ENCODE measurements around the gene IGFBP2. TPM values are rescaled to one million over a fixed set of nuclear protein-coding genes. Genes with fewer than 3 reads are reported as not detected.

IGFBP2 gene
- total and polyA plus RNA-seq, 2 of the 8 experiments (the other 6 are each of a cell fraction or from before 2014, with no cell fraction given), result 326 to 782 TPM

DNA sequence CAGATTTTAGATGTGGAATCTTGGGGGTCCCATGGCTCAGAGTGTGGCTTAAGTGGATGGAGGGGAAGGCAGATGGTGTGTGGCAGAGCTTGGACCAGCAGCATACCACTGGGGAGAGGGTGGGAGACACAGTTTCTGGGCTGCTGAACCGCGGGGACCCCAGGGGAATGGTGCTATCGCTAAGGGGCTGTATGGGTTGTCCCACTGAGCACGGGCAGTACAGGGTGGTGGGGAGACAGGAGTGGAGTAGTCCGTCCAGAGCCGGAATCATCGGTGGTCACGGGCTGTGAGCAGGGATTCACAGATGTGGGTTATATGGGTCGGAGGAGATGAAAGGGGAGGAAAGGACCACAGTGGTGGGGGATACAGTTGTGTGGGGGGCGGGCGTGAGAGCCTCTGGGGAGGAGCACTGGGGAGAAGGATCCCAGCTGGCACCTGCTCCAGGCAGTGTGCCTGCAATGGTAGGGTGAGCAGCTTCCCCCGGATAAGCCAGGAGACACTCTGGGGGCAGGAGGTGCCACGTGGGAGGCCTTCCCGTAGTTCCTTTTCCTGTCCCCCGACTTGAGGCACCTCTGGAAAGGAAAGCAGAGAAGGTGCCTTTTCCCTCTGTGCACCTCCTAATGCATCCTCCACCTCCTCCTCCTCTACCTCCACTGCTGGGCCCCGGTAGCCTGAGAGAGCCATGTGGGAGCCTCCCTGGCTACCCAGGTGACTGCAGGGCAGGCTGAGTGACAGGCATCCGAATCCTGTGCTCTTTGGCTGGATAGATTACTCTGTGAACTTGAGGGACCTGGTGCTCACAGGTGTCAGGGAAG is 37.3 kb downstream of the IGFBP2 start:
- Histone ChIP-seq H3K4ac (replicated peaks; ENCODE audit: insufficient read length, low read depth, low read length) (no peak overlapping the region), H3K36me3 (ENCODE audit: control insufficient read depth in 2 of 4, insufficient read depth in 4 of 4, low read length in 3 of 4) (no peaks in the 10 kb centered on the region), H3K4me3 (ENCODE audit: extremely low read depth in 1 of 4, insufficient read depth in 2 of 4, low read depth in 3 of 4, low read length in 4 of 4) (no peak overlapping the region), H2BK12ac (ENCODE audit: low read depth, low read length) (no peak overlapping the region), H3K18ac (ENCODE audit: extremely low read depth, low read length) (no peak overlapping the region), H2BK120ac (replicated peaks; ENCODE audit: low read depth, low read length) (no peak overlapping the region), H2BK5ac (ENCODE audit: low read depth, low read length) (no peak overlapping the region), H3K79me1 (ENCODE audit: low read depth, low read length) (no peaks in the 10 kb centered on the region), H3K9me3 (ENCODE audit: insufficient read depth in 2 of 2, low read depth in 1 of 2, low read length in 1 of 2) (no peaks in the 10 kb centered on the region), H4K20me1 (replicated peaks in 1 of 2; ENCODE audit: control insufficient read depth in 1 of 2, insufficient read depth in 2 of 2, low read length in 2 of 2) (no peaks in the 10 kb centered on the region), H2AFZ (ENCODE audit: low read length) (no peak overlapping the region), H3K56ac (replicated peaks; ENCODE audit: insufficient read length, low read depth, low read length) (no peak overlapping the region), H3K9ac (replicated peaks in 1 of 4; ENCODE audit: extremely low read depth in 1 of 4, low read depth in 3 of 4, low read length in 3 of 4) (no peak overlapping the region), H2BK20ac (ENCODE audit: low read length) (no peak overlapping the region), H3K27ac (ENCODE audit: low read depth, low read length) (no peak overlapping the region), H3K27me3 (replicated peaks in 1 of 4; ENCODE audit: control insufficient read depth in 3 of 4, extremely low read depth in 1 of 4, insufficient read depth in 3 of 4, low read length in 3 of 4) (no peaks in the 10 kb centered on the region), H3K23ac (ENCODE audit: insufficient read length) (no peak overlapping the region), H3K14ac (ENCODE audit: insufficient read length) (no peak overlapping the region), H4K8ac (ENCODE audit: extremely low read depth, insufficient read depth, low read length) (peak overlapping the region; percentile 18; the same call in 1 of the 2 replicates), H4K5ac (ENCODE audit: insufficient read length, low read depth, low read length) (no peak overlapping the region), H3K4me2 (ENCODE audit: insufficient read depth in 1 of 2, low read depth in 2 of 2, low read length in 2 of 2) (no peak overlapping the region), H3K23me2 (ENCODE audit: low read depth, low read length) (no peaks in the 10 kb centered on the region), H4K91ac (replicated peaks; ENCODE audit: insufficient read length, low read length) (no peak overlapping the region), H2BK15ac (ENCODE audit: low read length) (no peak overlapping the region), H2AK5ac (ENCODE audit: low read depth, low read length) (no peak overlapping the region), H3K79me2 (ENCODE audit: control insufficient read depth in 1 of 2, insufficient read depth in 2 of 2, low read length in 2 of 2) (no peaks in the 10 kb centered on the region), H3K4me1 (replicated peaks in 1 of 4; ENCODE audit: control insufficient read depth in 3 of 4, insufficient read depth in 4 of 4, low read length in 3 of 4) (peaks cover 0 to 6% (median 5%) of the 10 kb centered on the region in 4 experiments; a peak in 6 of 7 replicates)
- TF ChIP-seq MAX (IDR thresholded peaks at IDR 0.05), result no peak
- TF ChIP-seq BCL11A (IDR thresholded peaks at IDR 0.05; ENCODE audit: low read depth in 2 of 2, low read length in 2 of 2), result no peak
- DNase-seq (ENCODE audit: low read depth in 1 of 2, low spot score in 2 of 2) (no peak), FAIRE-seq (no peak)
- POLR2A ChIA-PET (ENCODE audit: partially characterized antibody), result no interaction called here
- CTCF ChIA-PET (ENCODE audit: partially characterized antibody), result interaction anchor here (0.6 to 15.9 kb wide), 8 partner anchors 9 to 158 kb away, joined by 3 to 493 read pairs (median 22); no protein-coding TSS in a partner anchor
- WGBS, 2 experiments (ENCODE audit: extremely low coverage in 1 of 2, insufficient coverage in 1 of 2, insufficient read length in 1 of 2, insufficient replicate concordance in 2 of 2, low coverage in 1 of 2, low lambda C conversion rate in 2 of 2, missing lambda C conversion rate in 1 of 2), result 89% methylated on average over 15 of the region's 17 CpGs; no CpG with 5 or more reads in 1 of the 2 experiments

All from H1 (cell line).